Mesenteric fat pad (tissue), 1 donor: ENCODE results near the gene APBB1IP. TPM values are rescaled to one million over a fixed set of nuclear protein-coding genes. Genes with fewer than 3 reads are reported as not detected.
"Not testable (repeated sequence)": the region's sequence is repeated elsewhere in the genome, so short reads cannot be mapped to it uniquely, and the experiment has no call there.

ENCODE experiments used
- DNase-seq: peaks from one replicate; pipeline ENCODE4 v3.0.0-alpha.2; 2020; ENCODE audit warnings: low spot score
- long read RNA-seq: library from polyadenylated mRNA; unstranded; transcript quantifications from one replicate; pipeline ENCODE4 v2.0.0, GENCODE V29; 2020
- total RNA-seq: library from RNA; stranded (reverse); fragmentation: NEBNext Ultra II Directional; extraction: Animal tissue kit (Norgen Biotek cat#: 25700); gene quantifications from one replicate; pipeline ENCODE4 v1.2.1, GENCODE V29; 2021
- donor health status: DM: yes; HTN: yes; CAD: no.

Gene APBB1IP, protein sequence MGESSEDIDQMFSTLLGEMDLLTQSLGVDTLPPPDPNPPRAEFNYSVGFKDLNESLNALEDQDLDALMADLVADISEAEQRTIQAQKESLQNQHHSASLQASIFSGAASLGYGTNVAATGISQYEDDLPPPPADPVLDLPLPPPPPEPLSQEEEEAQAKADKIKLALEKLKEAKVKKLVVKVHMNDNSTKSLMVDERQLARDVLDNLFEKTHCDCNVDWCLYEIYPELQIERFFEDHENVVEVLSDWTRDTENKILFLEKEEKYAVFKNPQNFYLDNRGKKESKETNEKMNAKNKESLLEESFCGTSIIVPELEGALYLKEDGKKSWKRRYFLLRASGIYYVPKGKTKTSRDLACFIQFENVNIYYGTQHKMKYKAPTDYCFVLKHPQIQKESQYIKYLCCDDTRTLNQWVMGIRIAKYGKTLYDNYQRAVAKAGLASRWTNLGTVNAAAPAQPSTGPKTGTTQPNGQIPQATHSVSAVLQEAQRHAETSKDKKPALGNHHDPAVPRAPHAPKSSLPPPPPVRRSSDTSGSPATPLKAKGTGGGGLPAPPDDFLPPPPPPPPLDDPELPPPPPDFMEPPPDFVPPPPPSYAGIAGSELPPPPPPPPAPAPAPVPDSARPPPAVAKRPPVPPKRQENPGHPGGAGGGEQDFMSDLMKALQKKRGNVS
- 37.2 TPM for total RNA-seq
- long read RNA-seq, partial matches to known transcripts = 43 of 70 reads
- long read RNA-seq, other reads (novel, unspliced or antisense) = 24 of 70 reads

DNA sequence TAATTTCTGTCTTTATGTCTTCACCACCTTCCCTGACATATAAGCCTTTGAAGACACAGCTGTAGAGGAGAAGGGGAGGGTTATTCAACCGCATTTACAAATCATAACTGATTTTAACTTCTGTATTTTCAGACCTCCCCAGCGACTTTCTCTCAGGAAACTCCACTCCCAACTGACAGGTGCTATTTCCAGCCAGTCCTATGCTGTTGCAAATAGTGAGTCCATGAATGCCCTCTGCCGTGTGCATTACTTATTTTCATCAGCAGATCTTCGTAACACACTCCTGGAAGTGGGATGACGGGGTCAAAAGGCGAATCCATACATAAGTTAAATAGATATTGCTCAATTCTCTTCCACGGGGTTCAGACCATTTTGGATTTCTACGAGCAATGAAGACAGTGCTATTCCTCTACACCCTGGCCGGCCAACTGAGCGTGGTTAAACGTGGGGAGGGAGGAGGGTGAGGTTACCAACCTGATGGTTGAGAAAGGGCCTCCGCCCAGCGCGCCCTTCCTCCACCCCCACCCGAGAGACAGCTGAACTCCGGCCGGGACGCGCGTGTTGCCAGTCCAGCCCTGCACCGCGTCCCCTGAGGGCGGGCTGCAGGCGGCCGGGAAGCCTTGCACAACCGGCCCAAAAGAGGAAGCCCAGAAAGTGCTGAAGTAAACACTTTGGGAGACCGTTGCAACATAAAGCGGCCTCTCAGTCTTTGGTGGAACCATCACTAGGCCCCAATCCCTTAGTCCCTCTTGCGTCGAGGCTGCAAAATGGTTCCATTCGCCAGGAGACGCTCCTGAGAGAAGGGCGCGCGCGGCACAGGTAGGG is at the start of gene APBB1IP:
TSS of gene APBB1IP (plus strand) at position 705 of the 825 bp plus-strand sequence. CDS start 53,986 bp downstream, outside the sequence.
- DNase-seq = peak; percentile 94

DNA sequence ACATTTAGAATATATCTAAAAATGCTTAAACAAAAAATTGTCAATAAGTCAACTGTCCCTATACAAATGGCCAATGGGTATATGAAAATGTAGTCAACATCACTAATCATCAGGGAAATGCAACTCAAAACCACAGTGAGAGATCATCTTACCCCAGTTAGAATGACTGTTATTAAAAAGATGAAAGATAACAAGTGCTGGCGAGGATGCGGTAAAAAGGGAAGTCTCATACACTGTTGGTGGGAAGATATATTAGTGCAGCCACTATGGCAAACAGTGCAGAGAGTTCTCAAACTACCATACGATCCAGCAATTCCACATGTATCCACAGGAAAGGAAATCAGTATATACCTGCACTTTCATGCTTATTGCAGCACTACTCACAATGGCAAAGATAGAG is 48.6 kb upstream of the APBB1IP start:
- DNase-seq = no peak

DNA sequence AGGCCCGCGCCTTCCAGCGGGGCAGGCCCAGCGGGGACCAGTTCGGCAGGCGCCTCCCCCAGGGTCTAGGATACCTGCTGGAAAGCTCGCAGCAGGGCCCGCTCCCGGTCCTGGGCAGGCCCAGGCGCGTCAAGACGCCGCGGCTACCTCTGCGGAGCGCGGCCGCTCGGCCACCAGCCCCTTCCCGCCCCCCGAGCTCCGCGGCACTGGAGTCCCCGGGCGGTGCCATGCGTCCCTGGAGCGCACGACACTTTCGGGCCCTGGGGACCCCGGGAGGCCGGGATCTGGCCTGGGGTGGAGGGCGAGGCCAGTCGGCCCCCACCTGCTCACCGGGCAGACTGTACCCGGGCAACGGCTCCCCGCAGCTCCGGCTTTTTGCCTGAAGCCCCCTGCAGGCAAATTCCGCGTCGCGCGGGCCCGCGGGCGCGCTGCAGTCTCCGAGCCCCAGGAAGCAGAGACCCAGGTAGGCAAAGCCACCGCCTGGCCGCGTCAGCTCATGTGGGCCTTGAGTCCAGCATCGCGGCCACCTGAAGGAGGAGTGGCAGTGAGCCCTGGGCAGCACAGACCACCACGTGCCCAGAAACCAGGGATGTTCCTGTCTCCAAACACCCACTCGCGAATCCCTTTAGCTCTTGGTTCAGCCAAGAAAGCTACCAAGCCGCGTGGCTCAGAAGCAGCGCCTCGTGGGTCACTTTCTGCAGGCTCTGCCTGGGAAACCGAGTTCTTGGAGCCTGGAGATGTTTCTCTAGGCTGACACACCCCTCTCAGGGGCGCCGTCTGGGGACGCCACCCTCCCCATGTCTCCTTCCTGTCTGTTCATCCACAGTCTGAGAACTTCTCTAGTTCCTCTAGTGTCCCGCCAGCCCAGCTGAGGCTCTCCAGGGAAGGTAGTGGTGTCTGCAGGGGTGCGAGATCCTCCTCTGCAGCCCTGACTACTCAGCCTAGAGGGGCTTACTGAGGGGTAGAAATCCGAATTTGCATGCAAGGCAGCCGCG is 46.1 kb upstream of the APBB1IP start:
- DNase-seq = no peak

DNA sequence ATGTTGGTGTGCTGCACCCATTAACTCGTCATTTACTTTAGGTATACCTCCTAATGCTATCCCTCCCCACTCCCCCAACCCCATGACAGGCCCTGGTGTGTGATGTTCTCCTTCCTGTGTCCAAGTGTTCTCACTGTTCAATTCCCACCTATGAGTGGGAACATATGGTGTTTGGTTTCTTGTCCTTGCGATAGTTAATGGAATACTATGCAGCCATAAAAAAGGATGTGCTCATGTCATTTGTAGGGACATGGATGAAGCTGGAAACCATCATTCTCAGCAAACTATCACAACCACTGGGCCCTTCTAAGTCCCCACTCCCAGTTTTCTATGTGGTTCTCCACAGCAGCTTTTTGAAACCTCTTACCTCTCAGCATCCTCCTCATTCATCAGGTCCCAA is 39.8 kb upstream of the APBB1IP start:
- not testable (repeated sequence) for DNase-seq

DNA sequence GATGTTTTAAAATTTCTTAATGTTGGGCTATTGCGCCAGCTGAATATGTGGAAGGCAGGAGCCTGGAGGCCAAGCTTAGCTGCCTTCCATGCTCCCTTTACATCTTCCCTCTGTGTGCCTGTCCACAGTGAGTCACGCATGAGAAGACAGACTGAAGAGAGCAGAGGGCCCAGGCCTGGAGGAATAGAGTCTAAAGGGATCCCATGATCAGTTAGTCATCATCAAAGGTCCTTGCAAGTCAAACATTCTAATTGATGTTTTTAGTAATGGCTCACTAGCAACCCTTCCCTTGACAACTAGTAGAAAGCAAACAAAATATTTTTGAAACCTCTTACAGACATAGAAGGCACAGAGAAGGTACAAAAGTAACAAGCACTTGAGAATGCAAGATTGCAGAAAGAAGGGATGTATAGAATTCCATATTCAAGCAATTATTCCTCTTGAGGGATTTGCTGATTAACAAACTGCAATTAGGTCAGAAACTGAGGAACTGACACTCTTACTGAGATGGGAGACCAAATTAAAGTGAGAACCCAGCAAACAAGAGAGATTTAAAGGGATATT is 30.7 kb upstream of the APBB1IP start:
- no peak for DNase-seq

DNA sequence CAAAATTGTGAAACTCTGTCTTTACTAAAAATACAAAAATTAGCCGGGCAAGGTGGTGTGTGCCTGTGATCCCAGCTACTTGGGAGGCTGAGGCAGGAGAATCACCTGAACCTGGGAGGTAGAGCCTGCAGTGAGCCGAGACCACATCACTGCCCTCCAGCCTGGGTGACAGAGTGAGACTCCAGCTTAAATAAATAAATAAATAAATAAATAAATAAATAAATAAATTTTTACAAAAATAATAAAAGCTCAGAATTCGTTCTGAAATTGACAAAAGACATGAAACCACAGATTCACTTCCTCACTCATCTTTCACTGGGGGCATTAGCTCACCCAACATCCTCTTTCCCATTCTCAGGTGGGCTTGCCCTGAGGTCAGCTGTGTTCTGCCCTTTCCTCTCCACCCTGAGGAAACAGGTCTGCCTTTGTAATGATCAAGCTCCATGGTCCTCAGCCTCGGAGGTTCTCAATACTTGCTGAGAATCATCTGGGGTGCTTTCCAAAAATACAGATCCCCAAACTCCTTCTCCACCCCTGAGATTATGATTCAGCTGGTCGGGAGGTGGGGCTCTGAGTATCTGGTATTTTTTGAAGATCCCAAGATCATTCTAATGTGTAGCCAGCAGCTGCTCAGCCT is 29.2 kb upstream of the APBB1IP start:
- DNase-seq = no peak

DNA sequence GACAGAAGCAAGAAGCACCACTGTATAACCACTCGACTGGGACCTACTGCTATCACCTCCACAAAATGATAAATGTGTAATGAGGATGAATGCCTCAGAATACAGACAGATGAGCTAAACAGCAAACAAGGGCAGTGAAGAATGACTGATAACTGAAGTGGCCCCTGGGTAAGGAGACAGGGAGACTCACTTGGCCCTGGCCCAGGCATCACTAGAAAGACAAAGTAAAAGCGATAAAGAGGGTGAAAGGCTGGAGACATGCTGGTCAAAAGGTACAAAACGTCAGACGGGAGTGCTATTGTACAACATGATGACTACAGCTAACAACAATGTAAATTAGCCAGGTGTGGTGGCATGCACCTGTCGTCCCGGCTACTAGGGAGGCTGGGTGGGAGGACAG is 27.8 kb upstream of the APBB1IP start:
- DNase-seq = no peak

DNA sequence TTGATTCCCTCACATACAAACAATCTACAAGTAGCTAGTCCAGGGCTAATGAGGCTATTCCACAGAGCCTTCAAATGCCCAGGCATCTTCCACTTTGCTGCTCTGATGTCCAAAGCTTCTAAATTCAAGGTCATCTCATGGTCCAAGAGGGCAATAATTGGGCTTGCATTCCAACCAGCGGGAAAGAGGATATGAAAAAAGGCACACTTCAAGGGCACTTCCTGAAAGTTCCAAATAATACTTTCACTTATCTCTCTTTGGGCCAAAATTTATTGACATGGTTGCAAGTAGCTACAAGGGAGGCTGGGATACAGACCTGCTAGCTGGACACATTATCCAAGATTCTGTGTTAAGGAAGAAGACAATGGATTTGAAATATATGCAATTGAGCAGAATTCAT is 25.2 kb upstream of the APBB1IP start:
- DNase-seq = no peak

DNA sequence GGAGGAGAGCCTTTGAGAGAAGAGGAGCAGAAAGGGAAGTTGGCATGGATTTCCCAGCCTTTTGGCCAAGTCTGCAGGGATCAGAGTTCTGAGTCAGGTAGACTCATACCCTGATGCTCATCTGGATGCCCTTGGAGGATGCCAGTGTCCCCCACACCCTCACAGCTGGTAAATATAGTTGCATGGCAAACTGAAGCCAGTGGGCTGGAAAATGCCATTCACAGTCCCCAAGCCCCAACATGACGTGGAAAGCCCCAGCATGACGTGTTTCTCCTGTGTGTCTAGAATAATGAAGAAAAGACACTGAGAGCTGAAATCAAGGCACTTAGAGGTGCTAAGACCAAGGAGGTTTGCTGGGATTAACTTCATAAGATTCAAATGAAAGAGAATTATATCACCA is 24.8 kb upstream of the APBB1IP start:
- no peak for DNase-seq

DNA sequence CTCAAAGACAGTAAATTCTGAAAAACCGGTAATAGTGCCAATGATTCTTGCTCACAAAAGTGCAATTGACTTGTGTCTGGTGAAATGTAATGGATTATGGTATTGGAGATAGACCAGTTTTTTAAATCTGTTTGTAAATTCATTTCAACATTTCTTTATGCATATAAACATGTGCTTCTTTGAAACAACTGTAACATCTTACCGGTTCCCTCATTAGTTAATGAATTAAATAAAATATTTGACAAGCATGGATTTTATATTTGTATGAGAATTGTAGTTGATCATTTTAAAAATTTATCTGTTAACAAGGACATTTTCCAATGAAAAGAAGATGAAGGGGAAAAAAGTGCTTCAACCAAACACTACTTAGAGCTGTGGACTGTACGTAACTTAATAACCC is 21.0 kb upstream of the APBB1IP start:
- DNase-seq = no peak

DNA sequence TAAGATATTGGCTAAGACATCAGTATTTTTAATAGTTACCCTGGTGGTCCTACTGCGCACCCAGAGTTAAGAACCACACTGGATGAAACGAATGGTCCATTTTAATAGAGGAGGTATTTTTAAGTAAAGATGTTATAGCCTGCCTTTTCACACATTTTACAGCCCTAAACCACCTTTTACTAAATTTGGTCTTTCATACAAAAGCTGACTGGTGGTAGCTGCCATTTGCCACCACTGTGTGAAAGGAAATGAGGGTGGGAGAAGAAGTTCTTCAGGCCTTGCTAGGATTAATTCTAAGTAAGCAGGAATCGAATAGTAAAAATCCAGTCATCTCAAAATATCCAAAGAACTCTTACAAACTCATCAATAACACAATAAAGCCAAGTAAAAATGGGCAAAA is 15.2 kb upstream of the APBB1IP start:
- no peak for DNase-seq

DNA sequence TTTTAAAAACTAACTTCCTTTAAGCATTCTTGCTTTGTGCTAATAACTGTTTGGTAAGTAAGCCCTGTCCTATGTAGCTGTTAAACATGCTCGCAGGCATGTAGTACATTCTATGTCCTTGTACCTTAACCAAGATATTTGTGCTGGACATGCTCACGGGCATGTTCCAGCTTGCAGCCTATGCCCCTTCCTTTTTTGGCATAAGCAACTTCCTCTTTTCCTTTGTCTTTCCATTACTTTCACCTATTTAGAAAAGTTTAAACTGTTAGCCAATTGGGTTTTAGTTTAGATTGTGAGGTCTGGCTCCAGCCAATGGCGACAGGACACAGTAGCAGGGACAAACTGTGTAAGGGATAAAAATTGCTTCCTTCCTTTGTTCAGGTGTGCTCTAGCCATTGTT is 14.4 kb upstream of the APBB1IP start:
- no peak for DNase-seq

DNA sequence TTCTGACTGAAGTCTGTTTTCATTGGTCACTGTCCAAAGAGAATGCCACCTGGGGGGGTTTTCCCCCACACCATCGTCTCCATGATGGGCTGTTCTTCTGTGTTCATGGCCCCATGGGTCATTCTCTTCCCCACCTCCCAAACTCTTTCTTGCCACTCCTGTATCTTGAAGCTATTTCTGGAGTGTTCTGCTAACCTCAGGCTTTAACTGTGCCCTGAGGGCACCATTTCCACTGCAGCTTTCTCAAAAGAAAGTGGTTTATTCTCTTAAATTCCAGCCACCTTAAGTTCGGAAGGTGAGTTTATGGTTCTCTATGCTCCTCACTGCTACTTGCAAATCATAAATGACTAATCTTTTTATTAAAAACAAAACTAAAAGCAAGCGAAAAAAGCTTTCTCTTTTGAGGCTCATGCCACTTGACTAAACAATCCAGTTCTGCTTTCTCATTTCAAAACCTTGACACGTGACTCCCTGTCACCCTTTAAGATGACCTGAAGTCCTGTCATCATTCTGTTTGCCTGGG is 7.4 kb upstream of the APBB1IP start:
- DNase-seq = no peak

DNA sequence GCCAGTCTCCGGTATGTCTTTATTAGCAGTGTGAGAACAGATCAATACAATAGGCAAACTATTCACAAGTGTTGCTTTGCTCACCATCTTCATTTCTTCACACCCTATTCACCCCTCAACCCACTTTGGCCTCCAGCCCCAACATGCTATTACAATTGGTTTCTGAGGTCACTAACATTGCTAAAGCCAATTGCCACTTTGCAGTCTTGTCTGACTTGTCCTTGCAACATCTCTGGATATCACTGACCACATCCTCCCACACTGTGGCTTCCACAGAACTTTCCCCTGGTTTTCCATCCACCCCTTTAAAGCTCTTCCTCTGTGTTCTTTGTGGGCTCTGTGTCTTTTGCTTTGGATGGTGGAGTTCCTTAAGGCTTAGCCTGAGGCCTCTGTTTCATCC is 5.2 kb upstream of the APBB1IP start:
- no peak for DNase-seq

DNA sequence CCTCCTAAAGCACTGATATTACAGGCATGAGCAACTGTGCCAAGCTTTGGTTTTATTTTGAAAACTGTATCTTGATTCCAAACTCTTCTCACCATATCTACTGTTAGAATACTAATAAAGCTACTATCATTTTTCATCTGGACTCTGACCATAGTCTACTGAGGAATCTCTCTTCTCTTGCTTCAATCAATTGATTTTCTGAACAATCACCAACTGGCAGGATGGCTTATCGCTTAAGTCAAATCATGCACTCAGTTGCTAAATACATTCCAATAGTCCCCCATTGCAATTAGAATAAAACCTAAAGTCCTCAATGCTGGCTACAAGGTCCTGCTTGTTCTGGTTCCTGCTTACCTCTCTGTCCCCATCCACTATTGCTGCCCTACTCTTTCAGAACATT is 2.3 kb upstream of the APBB1IP start:
- no peak for DNase-seq

DNA sequence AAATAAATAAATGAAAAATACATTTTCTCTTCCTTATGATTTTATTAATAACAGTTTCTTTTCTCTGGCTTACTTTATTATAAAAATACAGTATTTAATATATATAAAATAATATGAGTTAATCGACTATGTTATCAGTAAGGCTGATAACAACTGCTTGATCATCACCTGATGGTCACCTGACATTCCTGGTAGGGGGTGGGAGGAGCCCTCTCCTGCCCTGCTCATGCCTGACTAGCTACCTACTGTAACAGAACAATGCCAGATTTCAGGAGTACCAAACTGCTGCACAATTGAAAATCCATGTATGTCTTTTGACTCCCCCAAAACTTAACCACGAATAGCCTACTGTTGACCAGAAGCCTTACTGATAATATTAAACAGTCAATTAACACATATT is 1.3 kb upstream of the APBB1IP start:
- DNase-seq = no peak

DNA sequence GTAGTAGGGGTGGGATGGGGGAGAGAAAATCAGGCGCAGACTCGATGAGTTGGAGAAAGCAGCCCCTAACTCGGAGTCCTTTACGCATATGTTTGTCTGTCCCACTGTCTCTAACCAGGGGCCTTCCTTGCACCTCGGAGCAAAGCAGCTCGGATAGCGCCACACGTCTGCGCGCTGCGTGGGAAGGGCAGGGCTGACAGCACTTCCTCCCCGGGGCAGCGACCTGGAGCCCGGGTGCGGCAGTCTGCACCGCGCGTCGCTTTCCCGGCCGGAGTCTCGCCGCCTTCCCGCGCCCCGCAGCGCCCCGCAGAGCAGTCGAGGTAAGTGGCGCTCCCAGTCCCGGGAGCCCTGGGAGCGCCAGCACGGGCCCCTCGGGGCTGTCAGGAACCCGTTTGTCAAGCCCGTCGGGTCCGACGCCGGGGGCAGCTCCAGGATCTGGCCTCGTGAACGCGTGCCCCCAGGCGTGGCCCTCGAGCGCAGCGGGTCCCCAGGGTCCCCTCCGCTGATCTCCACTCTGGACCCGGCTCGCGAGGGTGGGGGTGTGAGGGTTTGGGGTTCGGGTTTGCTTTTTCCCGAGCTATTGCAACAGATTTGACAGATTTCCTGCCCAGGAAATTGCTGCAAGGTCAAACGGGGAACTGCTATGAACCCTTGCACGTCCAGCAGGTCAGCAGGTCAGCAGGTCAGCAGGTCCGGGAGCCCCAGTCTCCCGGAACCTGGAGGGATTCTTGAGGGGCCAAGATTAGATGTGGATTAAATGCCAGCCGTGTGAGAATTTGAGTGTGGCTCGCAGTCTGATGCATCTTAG is 597 bp downstream of the APBB1IP start:
- DNase-seq = no peak

DNA sequence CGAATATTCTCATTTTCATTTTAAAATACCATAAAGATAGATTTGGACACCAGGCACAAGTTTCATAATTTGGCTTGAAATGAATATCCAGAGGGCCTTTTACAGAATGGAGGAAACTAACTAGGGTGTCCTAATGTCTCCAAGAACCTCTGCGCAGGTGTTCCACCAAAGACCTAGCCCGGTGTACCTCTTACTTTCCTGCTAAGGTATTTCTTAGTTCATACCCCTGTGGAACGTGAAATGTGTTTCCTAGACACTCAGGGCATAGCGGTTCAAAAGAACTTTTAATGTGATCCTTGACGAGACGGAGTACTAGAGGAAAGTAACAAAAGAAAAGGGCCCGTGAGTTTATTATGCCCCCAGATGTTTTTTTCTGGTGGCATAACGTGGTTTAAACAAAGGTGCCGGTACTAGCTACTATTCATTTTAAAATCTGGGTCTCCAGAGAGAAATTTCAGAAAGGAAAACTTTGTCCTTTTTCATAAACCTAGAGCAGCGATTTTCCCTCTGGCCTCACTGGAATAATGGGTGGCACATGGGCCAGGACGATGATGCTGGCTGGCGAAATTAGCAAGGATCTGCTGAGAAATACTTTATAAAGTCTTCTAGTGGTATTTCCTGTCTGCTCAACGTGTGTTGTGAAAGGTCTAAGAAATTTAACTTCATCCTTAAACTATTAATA is 1.4 kb downstream of the APBB1IP start:
- no peak for DNase-seq
